Left lung (tissue), 10 donors: ENCODE measurements around the gene NFATC1. TPM values are rescaled to one million over a fixed set of nuclear protein-coding genes. Genes with fewer than 3 reads are reported as not detected.

Experiments
- ATAC-seq: fragments of 200-7000 bp; cut with Tn5 transposase; one replicate; pipeline ENCODE4 v1.9.1; 2020; ENCODE audit warnings: moderate library complexity
- DNase-seq, 4 donors: peaks; one replicate each; pipeline ENCODE4 v3.0.0-alpha.2; 2013 to 2020
- H3K27ac ChIP-seq, 2 donors: fragments of 200-600 bp; sonication (generic) in 1 of 2; one replicate each; pipeline versions ENCODE4 v1.5.0 to v1.8.0; 2020 to 2021
- H3K27me3 ChIP-seq, 2 donors: fragments of 200-600 bp; sonication (generic) in 1 of 2; one replicate each; pipeline versions ENCODE4 v1.5.0 to v1.8.0; 2020 to 2021
- H3K36me3 ChIP-seq, 2 donors: fragments of 200-600 bp; sonication (generic) in 1 of 2; one replicate each; pipeline versions ENCODE4 v1.5.0 to v1.8.0; 2020 to 2021
- H3K4me1 ChIP-seq, 2 donors: fragments of 200-600 bp; one replicate each; pipeline ENCODE4 v1.8.0; 2021
- H3K4me3 ChIP-seq, 2 donors: fragments of 200-600 bp; sonication (generic) in 1 of 2; one replicate each; pipeline versions ENCODE4 v1.5.0 to v1.8.0; 2020 to 2021; ENCODE audit warnings: mild to moderate bottlenecking in 1 of 2
- H3K9me3 ChIP-seq, 2 donors: fragments of 200-600 bp; sonication (generic) in 1 of 2; one replicate each; pipeline versions ENCODE4 v1.5.0 to v1.8.0; 2020 to 2021
- intact Hi-C, 2 donors: fragments of 100-400 bp; cut with DNase I; formaldehyde crosslinking; loops; one replicate each; pipeline versions ENCODE4 v1.11.2 to v1.14.2; 2022
- polyA plus RNA-seq, 6 donors: library from polyadenylated mRNA; unstranded; fragments of 120-200 nt; gene quantifications; one replicate each; pipeline ENCODE4 v1.2.1, GENCODE V29; 2013; ENCODE audit not compliant: insufficient read length in 6 of 6
- total RNA-seq, 2 donors: library from RNA; stranded (reverse); fragmentation: NEBNext Ultra II Directional; extraction: Animal tissue kit (Norgen Biotek cat#: 25700); gene quantifications; one replicate each; pipeline ENCODE4 v1.2.1, GENCODE V29; 2021
- TF ChIP-seq, protein P1 (sequence below), 2 donors: fragments of 200-600 bp; sonication (generic) in 1 of 2; IDR thresholded peaks; one replicate each; pipeline versions ENCODE4 v1.5.0 to v1.8.0; 2021; ENCODE audit warnings: antibody characterized with exemption in 2 of 2
- donor health status: DM: no; HTN: yes; CAD: no.
- donor health status: DM: no; HTN: no; CAD: no.

The NFATC1 gene
- total and polyA plus RNA-seq, 8 donors, result 6.5 to 17.1 (median 8.0) TPM

- no peaks in the 10 kb centered on the region for H3K9me3 ChIP-seq
- H3K36me3 ChIP-seq, result no peaks in the 10 kb centered on the region
- no peak overlapping the region for H3K4me3 ChIP-seq
- ATAC-seq (no peak), DNase-seq (peak in 2 of 4 donors; percentile 19 to 68)
- H3K27me3 ChIP-seq, result peaks cover 0 to 40% of the 10 kb centered on the region in 2 donors
- no peak overlapping the region for H3K27ac ChIP-seq
- TF ChIP-seq, protein P1, sequence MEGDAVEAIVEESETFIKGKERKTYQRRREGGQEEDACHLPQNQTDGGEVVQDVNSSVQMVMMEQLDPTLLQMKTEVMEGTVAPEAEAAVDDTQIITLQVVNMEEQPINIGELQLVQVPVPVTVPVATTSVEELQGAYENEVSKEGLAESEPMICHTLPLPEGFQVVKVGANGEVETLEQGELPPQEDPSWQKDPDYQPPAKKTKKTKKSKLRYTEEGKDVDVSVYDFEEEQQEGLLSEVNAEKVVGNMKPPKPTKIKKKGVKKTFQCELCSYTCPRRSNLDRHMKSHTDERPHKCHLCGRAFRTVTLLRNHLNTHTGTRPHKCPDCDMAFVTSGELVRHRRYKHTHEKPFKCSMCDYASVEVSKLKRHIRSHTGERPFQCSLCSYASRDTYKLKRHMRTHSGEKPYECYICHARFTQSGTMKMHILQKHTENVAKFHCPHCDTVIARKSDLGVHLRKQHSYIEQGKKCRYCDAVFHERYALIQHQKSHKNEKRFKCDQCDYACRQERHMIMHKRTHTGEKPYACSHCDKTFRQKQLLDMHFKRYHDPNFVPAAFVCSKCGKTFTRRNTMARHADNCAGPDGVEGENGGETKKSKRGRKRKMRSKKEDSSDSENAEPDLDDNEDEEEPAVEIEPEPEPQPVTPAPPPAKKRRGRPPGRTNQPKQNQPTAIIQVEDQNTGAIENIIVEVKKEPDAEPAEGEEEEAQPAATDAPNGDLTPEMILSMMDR (IDR thresholded peaks at IDR 0.05), result no peak
- no peaks in the 10 kb centered on the region for H3K4me1 ChIP-seq
- intact Hi-C loops, result no loop called here
Observed at GRCh38 chr18:79548621-79548985, 152.9 kb downstream of the NFATC1 start.

- DNase-seq (peak in 2 of 4 donors; percentile 30 to 70), ATAC-seq (no peak)
- Histone ChIP-seq H3K4me3 (no peak overlapping the region), H3K27me3 (peaks cover 0 to 39% of the 10 kb centered on the region in 2 donors), H3K4me1 (no peaks in the 10 kb centered on the region), H3K36me3 (no peaks in the 10 kb centered on the region), H3K9me3 (no peaks in the 10 kb centered on the region), H3K27ac (no peak overlapping the region)
- intact Hi-C loops, result no loop called here
- TF ChIP-seq, protein P1 (IDR thresholded peaks at IDR 0.05), result no peak
Observed at GRCh38 chr18:79548986-79549637, 153.4 kb downstream of the NFATC1 start.

- TF ChIP-seq, protein P1 (IDR thresholded peaks at IDR 0.05), result no peak
- DNase-seq (peak in 1 of 4 donors; percentile 19), ATAC-seq (no peak)
- Histone ChIP-seq H3K4me1 (no peaks in the 10 kb centered on the region), H3K9me3 (no peaks in the 10 kb centered on the region), H3K27me3 (peaks cover 0 to 33% of the 10 kb centered on the region in 2 donors), H3K36me3 (no peaks in the 10 kb centered on the region), H3K4me3 (no peak overlapping the region), H3K27ac (no peak overlapping the region)
- intact Hi-C loops, result no loop called here
Observed at GRCh38 chr18:79549638-79550000, 153.9 kb downstream of the NFATC1 start.

DNA sequence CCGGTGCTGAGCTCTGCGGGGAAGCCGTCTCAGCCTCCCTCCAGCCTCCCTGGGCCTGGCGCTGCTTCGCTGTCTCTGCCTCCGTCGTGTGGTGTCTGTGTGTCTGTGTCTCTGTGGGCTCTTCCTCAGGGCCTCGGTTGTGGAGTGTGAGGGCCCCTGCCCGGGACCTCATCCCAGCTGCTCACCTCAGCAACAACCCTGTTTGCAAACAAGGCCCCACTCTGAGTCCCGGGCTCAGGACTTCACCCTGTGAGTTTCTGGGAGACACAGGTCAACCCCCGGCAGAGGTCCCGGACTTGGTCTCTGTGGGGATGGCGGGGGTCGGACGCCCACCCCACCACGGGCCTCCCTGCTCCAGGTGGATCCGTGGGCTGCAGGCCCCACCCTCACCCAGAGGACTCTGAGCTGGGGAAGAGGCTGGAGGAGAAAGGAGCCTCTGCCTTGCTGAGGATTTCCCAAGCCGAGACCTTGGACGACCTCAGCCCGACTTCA is 156.5 kb downstream of the NFATC1 start:
- ATAC-seq, result no peak
- H3K4me3 ChIP-seq, result no peak overlapping the region
- intact Hi-C loops, result no loop called here
- H3K36me3 ChIP-seq, result no peaks in the 10 kb centered on the region
- no peaks in the 10 kb centered on the region for H3K9me3 ChIP-seq
- peak in 2 of 4 donors; percentile 19 to 69 for DNase-seq
- peaks cover 0 to 23% of the 10 kb centered on the region in 2 donors for H3K27me3 ChIP-seq
- TF ChIP-seq, protein P1 (IDR thresholded peaks at IDR 0.05), result no peak
- H3K4me1 ChIP-seq, result no peaks in the 10 kb centered on the region
- H3K27ac ChIP-seq, result no peak overlapping the region

- TF ChIP-seq, protein P1 (IDR thresholded peaks at IDR 0.05), result no peak
- peaks cover 0 to 18% of the 10 kb centered on the region in 2 donors for H3K27me3 ChIP-seq
- no peak overlapping the region for H3K27ac ChIP-seq
- ATAC-seq (no peak), DNase-seq (peak in 2 of 4 donors; percentile 31 to 77)
- no peak overlapping the region for H3K4me3 ChIP-seq
- H3K9me3 ChIP-seq, result no peaks in the 10 kb centered on the region
- no peaks in the 10 kb centered on the region for H3K4me1 ChIP-seq
- intact Hi-C loops, result no loop called here
- no peaks in the 10 kb centered on the region for H3K36me3 ChIP-seq
Observed at GRCh38 chr18:79552696-79553095, 157.0 kb downstream of the NFATC1 start.
